Measurements from ENCODE around the gene ZNF273. TPM values are rescaled to one million over a fixed set of nuclear protein-coding genes. Genes with fewer than 3 reads are reported as not detected.
"Not testable (repeated sequence)": the region's sequence is repeated elsewhere in the genome, so short reads cannot be mapped to it uniquely, and the experiment has no call there.

The ZNF273 gene
- total RNA-seq, 1 experiment from 2014 or later = 17.9 TPM

DNA sequence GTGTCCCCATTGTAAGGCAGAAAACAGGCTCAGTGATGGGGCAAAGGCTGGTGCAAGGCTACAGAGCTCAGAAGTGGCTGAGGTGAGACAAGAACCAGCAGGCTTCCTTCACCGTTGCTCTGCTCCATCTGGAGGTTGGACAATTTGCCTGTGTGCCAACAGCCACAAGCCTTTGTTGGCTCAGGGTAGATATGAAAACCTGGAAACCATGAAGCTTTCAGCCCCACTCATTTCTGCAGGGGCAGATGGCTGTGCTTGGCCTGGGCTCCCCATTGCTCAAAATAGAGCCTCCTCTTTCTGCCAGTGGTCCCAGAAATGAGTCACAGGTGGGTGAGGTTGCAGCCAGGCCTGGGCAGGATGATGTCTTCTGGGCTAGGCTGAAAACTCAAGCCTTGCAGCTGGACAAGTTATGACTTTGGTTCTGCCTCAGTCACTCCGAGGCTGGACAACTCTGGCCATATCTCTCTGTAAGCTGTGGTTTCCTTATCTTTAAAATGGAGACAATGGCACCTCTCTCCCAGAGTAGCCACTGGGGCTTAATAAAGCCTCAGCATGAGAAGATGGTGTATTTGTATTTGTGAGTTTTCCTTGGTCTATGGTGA lies 12.2 kb upstream of the ZNF273 start:
- Histone ChIP-seq H2AFZ (ENCODE audit: low read length) (no peak overlapping the region), H3K9ac (ENCODE audit: extremely low read depth, insufficient read length, low read length) (no peak overlapping the region), H3K27ac (ENCODE audit: insufficient read length, low read depth, low read length) (no peak overlapping the region), H3K79me1 (ENCODE audit: insufficient read depth, low read depth, low read length, poor library complexity, severe bottlenecking) (no peaks in the 10 kb centered on the region), H3K4ac (ENCODE audit: low read depth, low read length) (no peak overlapping the region), H2BK120ac (ENCODE audit: low read depth, low read length, poor library complexity, severe bottlenecking) (no peak overlapping the region), H2AK5ac (ENCODE audit: insufficient read length, low read length) (no peak overlapping the region), H3T11ph (ENCODE audit: low read length) (no peak overlapping the region), H3K4me2 (ENCODE audit: insufficient read depth, insufficient read length, low read length) (no peak overlapping the region), H2BK12ac (ENCODE audit: insufficient read length, low read depth, low read length) (no peak overlapping the region), H3K9me3 (ENCODE audit: control insufficient read depth, low read depth, low read length) (no peaks in the 10 kb centered on the region), H2BK5ac (ENCODE audit: insufficient read length, low read length) (no peak overlapping the region), H4K8ac (replicated peaks; ENCODE audit: insufficient read length, low read depth, low read length) (no peak overlapping the region), H3K56ac (ENCODE audit: insufficient read length, low read depth, low read length) (no peak overlapping the region), H2BK15ac (ENCODE audit: low read depth, low read length) (no peak overlapping the region), H4K20me1 (ENCODE audit: control insufficient read depth, insufficient read depth, insufficient read length) (no peaks in the 10 kb centered on the region), H3K27me3 (ENCODE audit: insufficient read depth, low read length) (peaks cover 30% of the 10 kb centered on the region; the same call in 1 of the 2 replicates), H4K91ac (ENCODE audit: insufficient read length, low read depth, low read length) (no peak overlapping the region), H3K18ac (ENCODE audit: insufficient read length, low read depth, low read length) (no peak overlapping the region), H2BK20ac (ENCODE audit: low read depth, low read length, poor library complexity, severe bottlenecking) (no peak overlapping the region), H3K14ac (ENCODE audit: insufficient read depth, low read length) (no peak overlapping the region), H3K79me2 (ENCODE audit: insufficient read depth, low read length) (no peaks in the 10 kb centered on the region), H3K23me2 (ENCODE audit: insufficient read length, low read depth, low read length, poor library complexity, severe bottlenecking) (peaks cover 14% of the 10 kb centered on the region), H4K5ac (ENCODE audit: insufficient read length, low read depth, low read length) (no peak overlapping the region), H3K4me1 (ENCODE audit: insufficient read depth, low read length) (no peaks in the 10 kb centered on the region), H3K23ac (ENCODE audit: insufficient read length, low read depth, low read length) (no peak overlapping the region)
- no peak for DNase-seq
- whole genome bisulfite sequencing (ENCODE audit: extremely low coverage, insufficient read length, low lambda C conversion rate) = no CpG with 5 or more reads among the region's 2 CpGs
- Mint-ChIP-seq H3K9me3 (no peaks in the 10 kb centered on the region; a peak in 1 of 5 replicates), H3K4me3 (no peak overlapping the region), H3K27ac (no peak overlapping the region), H3K27me3 (ENCODE audit: low read depth) (peaks cover 71% of the 10 kb centered on the region), H3K36me3 (ENCODE audit: insufficient read depth in 1 of 3, low read depth in 3 of 3) (no peaks in the 10 kb centered on the region; a peak in 1 of 7 replicates), H3K4me1 (peaks cover 9 to 20% of the 10 kb centered on the region in 2 experiments)
- TF ChIP-seq, protein P1, sequence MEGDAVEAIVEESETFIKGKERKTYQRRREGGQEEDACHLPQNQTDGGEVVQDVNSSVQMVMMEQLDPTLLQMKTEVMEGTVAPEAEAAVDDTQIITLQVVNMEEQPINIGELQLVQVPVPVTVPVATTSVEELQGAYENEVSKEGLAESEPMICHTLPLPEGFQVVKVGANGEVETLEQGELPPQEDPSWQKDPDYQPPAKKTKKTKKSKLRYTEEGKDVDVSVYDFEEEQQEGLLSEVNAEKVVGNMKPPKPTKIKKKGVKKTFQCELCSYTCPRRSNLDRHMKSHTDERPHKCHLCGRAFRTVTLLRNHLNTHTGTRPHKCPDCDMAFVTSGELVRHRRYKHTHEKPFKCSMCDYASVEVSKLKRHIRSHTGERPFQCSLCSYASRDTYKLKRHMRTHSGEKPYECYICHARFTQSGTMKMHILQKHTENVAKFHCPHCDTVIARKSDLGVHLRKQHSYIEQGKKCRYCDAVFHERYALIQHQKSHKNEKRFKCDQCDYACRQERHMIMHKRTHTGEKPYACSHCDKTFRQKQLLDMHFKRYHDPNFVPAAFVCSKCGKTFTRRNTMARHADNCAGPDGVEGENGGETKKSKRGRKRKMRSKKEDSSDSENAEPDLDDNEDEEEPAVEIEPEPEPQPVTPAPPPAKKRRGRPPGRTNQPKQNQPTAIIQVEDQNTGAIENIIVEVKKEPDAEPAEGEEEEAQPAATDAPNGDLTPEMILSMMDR (conservative IDR thresholded peaks at IDR 0.05) = no peak

- not testable (repeated sequence) for H2BK20ac ChIP-seq (ENCODE audit: low read depth, low read length, poor library complexity, severe bottlenecking); H2BK120ac ChIP-seq (ENCODE audit: low read depth, low read length, poor library complexity, severe bottlenecking); H4K91ac ChIP-seq (ENCODE audit: insufficient read length, low read depth, low read length); H3K9me3 ChIP-seq (ENCODE audit: control insufficient read depth, low read depth, low read length); H3K4ac ChIP-seq (ENCODE audit: low read depth, low read length); H2BK12ac ChIP-seq (ENCODE audit: insufficient read length, low read depth, low read length); H2BK5ac ChIP-seq (ENCODE audit: insufficient read length, low read length); H4K20me1 ChIP-seq (ENCODE audit: control insufficient read depth, insufficient read depth, insufficient read length); H3K18ac ChIP-seq (ENCODE audit: insufficient read length, low read depth, low read length); DNase-seq; H4K5ac ChIP-seq (ENCODE audit: insufficient read length, low read depth, low read length); H3K23ac ChIP-seq (ENCODE audit: insufficient read length, low read depth, low read length); H3K56ac ChIP-seq (ENCODE audit: insufficient read length, low read depth, low read length); H4K8ac ChIP-seq (replicated peaks; ENCODE audit: insufficient read length, low read depth, low read length); H3T11ph ChIP-seq (ENCODE audit: low read length); H3K27ac Mint-ChIP-seq; H2AFZ ChIP-seq (ENCODE audit: low read length); H3K79me1 ChIP-seq (ENCODE audit: insufficient read depth, low read depth, low read length, poor library complexity, severe bottlenecking); H2AK5ac ChIP-seq (ENCODE audit: insufficient read length, low read length); H3K79me2 ChIP-seq (ENCODE audit: insufficient read depth, low read length); H3K36me3 Mint-ChIP-seq (ENCODE audit: insufficient read depth in 1 of 3, low read depth in 3 of 3); H3K27ac ChIP-seq (ENCODE audit: insufficient read length, low read depth, low read length); H3K14ac ChIP-seq (ENCODE audit: insufficient read depth, low read length); H3K4me3 Mint-ChIP-seq; H3K4me1 ChIP-seq (ENCODE audit: insufficient read depth, low read length); H3K4me2 ChIP-seq (ENCODE audit: insufficient read depth, insufficient read length, low read length); H3K9ac ChIP-seq (ENCODE audit: extremely low read depth, insufficient read length, low read length); H2BK15ac ChIP-seq (ENCODE audit: low read depth, low read length); H3K9me3 Mint-ChIP-seq
- Mint-ChIP-seq H3K4me1 (peaks cover 9 to 20% of the 10 kb centered on the region in 2 experiments), H3K27me3 (ENCODE audit: low read depth) (peaks cover 65% of the 10 kb centered on the region)
- Histone ChIP-seq H3K23me2 (ENCODE audit: insufficient read length, low read depth, low read length, poor library complexity, severe bottlenecking) (peaks cover 14% of the 10 kb centered on the region), H3K27me3 (ENCODE audit: insufficient read depth, low read length) (peaks cover 30% of the 10 kb centered on the region; the same call in 1 of the 2 replicates)
- WGBS (ENCODE audit: extremely low coverage, insufficient read length, low lambda C conversion rate) = no CpG with 5 or more reads among the region's 1 CpG
Observed at GRCh38 chr7:64891363-64892081, 11.6 kb upstream of the ZNF273 start.
